OCI-LY7 (cell line): ENCODE results near the gene PDGFD. TPM values are rescaled to one million over a fixed set of nuclear protein-coding genes. Genes with fewer than 3 reads are reported as not detected.

ENCODE experiments used
- BruUV-seq: library from RNA; stranded (reverse); fragments of 400-500 nt; replicated peaks from 2 replicates; lab custom pipeline; 2021; lab: Mats Ljungman, UMichigan
- CTCF ChIA-PET: fragments of 300-600 bp; sonication (Branson Sonifier 250); formaldehyde crosslinking; loops from one replicate; lab custom pipeline; 2022; ENCODE audit warnings: antibody characterized with exemption; ENCODE audit not compliant: unreplicated experiment; lab: Charles Lee
- POLR2A ChIA-PET: fragments of 300-600 bp; sonication (Branson Sonifier 250); formaldehyde crosslinking; loops from one replicate; lab custom pipeline; 2022; ENCODE audit warnings: antibody characterized with exemption; lab: Charles Lee
- DNase-seq: peaks from one replicate; pipeline ENCODE4 v3.0.0-alpha.2; 2015; ENCODE audit warnings: low spot score
- H2AFZ ChIP-seq: fragments of 200-600 bp; sonication (generic), shearing (Covaris generic); 2 replicates; pipeline ENCODE4 v1.6.1; 2014; ENCODE audit warnings: mild to moderate bottlenecking, antibody characterized with exemption, low read length, moderate library complexity
- H3K27ac ChIP-seq: fragments of 200-600 bp; sonication (generic); 2 replicates; pipeline ENCODE4 v1.5.1; 2014; ENCODE audit warnings: mixed run types, low read depth, mild to moderate bottlenecking, moderate library complexity, low read length, inconsistent platforms; ENCODE audit not compliant: poor library complexity, severe bottlenecking
- H3K36me3 ChIP-seq: fragments of 200-600 bp; sonication (generic); 2 replicates; pipeline ENCODE4 v1.6.1; 2014; ENCODE audit warnings: mild to moderate bottlenecking, antibody characterized with exemption, low read length, moderate library complexity, mixed read lengths; ENCODE audit not compliant: insufficient read depth
- H3K4me1 ChIP-seq: fragments of 200-600 bp; sonication (generic); 2 replicates; pipeline ENCODE4 v1.5.1; 2014; ENCODE audit warnings: mild to moderate bottlenecking, low read length; ENCODE audit not compliant: insufficient read depth, poor library complexity, severe bottlenecking
- H3K4me2 ChIP-seq: fragments of 200-600 bp; sonication (generic); 2 replicates; pipeline ENCODE4 v1.6.1; 2014; ENCODE audit warnings: mild to moderate bottlenecking, low read length
- H3K4me3 ChIP-seq: fragments of 200-600 bp; sonication (generic); 2 replicates; pipeline ENCODE4 v1.5.1; 2014; ENCODE audit warnings: mild to moderate bottlenecking, low read depth, low read length; ENCODE audit not compliant: poor library complexity, severe bottlenecking
- H3K79me2 ChIP-seq: fragments of 200-600 bp; sonication (generic); 2 replicates; pipeline ENCODE4 v1.6.1; 2016; ENCODE audit warnings: low read depth, mild to moderate bottlenecking, low read length, moderate library complexity, mixed read lengths; ENCODE audit not compliant: insufficient read depth
- H3K9me2 ChIP-seq: fragments of 200-600 bp; sonication (generic); 2 replicates; pipeline ENCODE4 v1.6.1; 2016; ENCODE audit warnings: mild to moderate bottlenecking, low read length, mixed read lengths; ENCODE audit not compliant: insufficient read depth
- H3K9me3 ChIP-seq: fragments of 200-600 bp; sonication (generic); 2 replicates; pipeline ENCODE4 v1.6.1; 2014; ENCODE audit warnings: mild to moderate bottlenecking, mixed run types, low read length, mixed read lengths
- H4K20me1 ChIP-seq: fragments of 200-600 bp; sonication (generic); 2 replicates; pipeline ENCODE4 v1.6.1; 2014; ENCODE audit warnings: mild to moderate bottlenecking, antibody characterized with exemption, low read length, moderate library complexity, mixed read lengths; ENCODE audit not compliant: insufficient read depth
- CTCF ChIP-seq: fragments of 200-600 bp; sonication (generic); conservative IDR thresholded peaks from 2 replicates; pipeline ENCODE4 v1.5.1; 2014; ENCODE audit warnings: mild to moderate bottlenecking, antibody characterized with exemption, low read length, moderate library complexity, mixed read lengths
- EZH2phosphoT487 ChIP-seq: fragments of 200-600 bp; sonication (generic); IDR thresholded peaks from 2 replicates; pipeline ENCODE4 v1.6.1; 2018; ENCODE audit warnings: low read depth, borderline replicate concordance, mild to moderate bottlenecking, mixed run types, antibody characterized with exemption, low read length, moderate library complexity, mixed read lengths
- intact Hi-C: fragments of 100-400 bp; cut with micrococcal nuclease; formaldehyde crosslinking; loops from one replicate; pipeline ENCODE4 v1.10.0; 2022; ENCODE audit not compliant: unreplicated experiment
- total RNA-seq, 2 experiments: library from RNA; depleted of rRNA in 1 of 2; stranded (reverse); fragments of >200 nt in 1 of 2; shearing (Covaris generic) in 1 of 2; gene quantifications; 2 replicates each; pipeline ENCODE4 v1.2.3, GENCODE V29; 2014 to 2022

The PDGFD gene
- total RNA-seq, 2 experiments from 2014 or later = 1.0 to 6.0 TPM

GRCh38 chr11:103883291-103883690 lies 280.7 kb downstream of the PDGFD start:
- intact Hi-C loops = no loop called here
- Histone ChIP-seq H3K9me3 (0 out of 2 replicates have a peak, but pooled peaks cover 2% of the 10 kb centered on the region), H3K4me1 (peaks cover 37% of the 10 kb centered on the region), H4K20me1 (no peaks in the 10 kb centered on the region), H2AFZ (no peak overlapping the region), H3K79me2 (no peaks in the 10 kb centered on the region), H3K9me2 (no peaks in the 10 kb centered on the region), H3K36me3 (no peaks in the 10 kb centered on the region), H3K4me2 (no peak overlapping the region), H3K4me3 (no peak overlapping the region), H3K27ac (no peak overlapping the region)
- ChIA-PET POLR2A (interaction anchor here (1.0 to 1.4 kb wide), 2 partner anchors 11 to 16 kb away, joined by 3 to 4 read pairs; no protein-coding TSS in a partner anchor), CTCF (no interaction called here)
- TF ChIP-seq EZH2phosphoT487 (no peak), CTCF (no peak)
- no TSS peak for BruUV-seq
- DNase-seq = no peak

GRCh38 chr11:103881584-103881983 lies 282.4 kb downstream of the PDGFD start:
- no peaks in the 10 kb centered on the region for H3K36me3 ChIP-seq
- CTCF ChIA-PET = no interaction called here
- H3K27ac ChIP-seq = no peak overlapping the region
- intact Hi-C loops = no loop called here
- no TSS peak for BruUV-seq
- H3K9me2 ChIP-seq = no peaks in the 10 kb centered on the region
- H3K79me2 ChIP-seq = no peaks in the 10 kb centered on the region
- DNase-seq = no peak
- TF ChIP-seq CTCF (no peak), EZH2phosphoT487 (no peak)
- no peak overlapping the region for H3K4me3 ChIP-seq
- POLR2A ChIA-PET = interaction anchor here (0.7 to 1.1 kb wide), 3 partner anchors 9 to 286 kb away, joined by 3 to 4 read pairs (median 3); no protein-coding TSS in a partner anchor
- H4K20me1 ChIP-seq = no peaks in the 10 kb centered on the region
- H2AFZ ChIP-seq = no peak overlapping the region
- H3K9me3 ChIP-seq = 0 out of 2 replicates have a peak, but pooled peaks cover 9% of the 10 kb centered on the region
- peaks cover 22% of the 10 kb centered on the region for H3K4me1 ChIP-seq
- H3K4me2 ChIP-seq = no peak overlapping the region

GRCh38 chr11:103880968-103881367 lies 283.0 kb downstream of the PDGFD start:
- ChIA-PET POLR2A (interaction anchor here (1.0 kb wide), 1 partner anchor 287 kb away, joined by 3 read pairs; no protein-coding TSS in a partner anchor), CTCF (no interaction called here)
- DNase-seq = no peak
- Histone ChIP-seq H2AFZ (no peak overlapping the region), H3K27ac (no peak overlapping the region), H3K9me3 (0 out of 2 replicates have a peak, but pooled peaks cover 9% of the 10 kb centered on the region), H3K79me2 (no peaks in the 10 kb centered on the region), H3K4me1 (peaks cover 22% of the 10 kb centered on the region), H3K9me2 (no peaks in the 10 kb centered on the region), H4K20me1 (no peaks in the 10 kb centered on the region), H3K4me2 (no peak overlapping the region), H3K36me3 (no peaks in the 10 kb centered on the region), H3K4me3 (no peak overlapping the region)
- intact Hi-C loops = no loop called here
- no TSS peak for BruUV-seq
- no peak for TF ChIP-seq CTCF
